CD4-positive, CD25-positive, alpha-beta regulatory T cell (primary cell): ENCODE results near the gene SYNPO2. TPM values are rescaled to one million over a fixed set of nuclear protein-coding genes. Genes with fewer than 3 reads are reported as not detected.
"Not testable (repeated sequence)": the region's sequence is repeated elsewhere in the genome, so short reads cannot be mapped to it uniquely, and the experiment has no call there.

Experiments used
- ATAC-seq, 2 donors: fragments of 150-1000 bp; cut with Tn5 transposase; one replicate each; pipeline ENCODE4 v1.10.0; 2021; ENCODE audit warnings: low read depth in 2 of 2, moderate number of reproducible peaks in 2 of 2, moderate library complexity in 1 of 2
- DNase-seq, 3 donors: peaks; one replicate each; pipeline versions ENCODE4 v3.0.0 to v3.0.0-alpha.2; 2012 to 2022; ENCODE audit warnings: mixed read lengths in 1 of 3
- H3K27ac ChIP-seq: one replicate; pipeline ENCODE4 v1.7.0; 2013; ENCODE audit warnings: mild to moderate bottlenecking, low read length; ENCODE audit not compliant: insufficient read depth, poor library complexity, severe bottlenecking
- H3K27me3 ChIP-seq: one replicate; pipeline ENCODE4 v1.7.0; 2013; ENCODE audit warnings: low read length; ENCODE audit not compliant: control insufficient read depth, insufficient read depth
- H3K36me3 ChIP-seq: one replicate; pipeline ENCODE4 v1.7.0; 2013; ENCODE audit warnings: mild to moderate bottlenecking, low read length, moderate library complexity; ENCODE audit not compliant: control insufficient read depth, insufficient read depth
- H3K4me1 ChIP-seq: 2 replicates; pipeline ENCODE4 v1.7.0; 2013; ENCODE audit warnings: mild to moderate bottlenecking, low read length; ENCODE audit not compliant: insufficient read depth, control insufficient read depth, poor library complexity, severe bottlenecking
- H3K4me3 ChIP-seq: one replicate; pipeline ENCODE4 v1.7.0; 2013; ENCODE audit warnings: low read depth, mild to moderate bottlenecking, low read length, moderate library complexity
- H3K9me3 ChIP-seq, 2 experiments: 1 replicate in 1 of 2; 2 replicates in 1 of 2; pipeline ENCODE4 v1.7.0; 2013; ENCODE audit warnings: low read length in 2 of 2, mild to moderate bottlenecking in 1 of 2, moderate library complexity in 1 of 2; ENCODE audit not compliant: control insufficient read depth in 2 of 2
- H3K27ac Mint-ChIP-seq, 3 donors: one replicate each; pipeline ENCODE4 v1.8.0; 2020 to 2022; ENCODE audit warnings: mild to moderate bottlenecking in 3 of 3, mixed read lengths in 3 of 3, moderate library complexity in 2 of 3
- H3K27me3 Mint-ChIP-seq: one replicate; pipeline ENCODE4 v1.8.0; 2022; ENCODE audit warnings: mild to moderate bottlenecking, mixed read lengths
- H3K36me3 Mint-ChIP-seq: one replicate; pipeline ENCODE4 v1.8.0; 2020; ENCODE audit warnings: mixed read lengths
- H3K4me1 Mint-ChIP-seq, 4 donors: one replicate each; pipeline ENCODE4 v1.8.0; 2020 to 2022; ENCODE audit warnings: mixed read lengths in 4 of 4, mild to moderate bottlenecking in 1 of 4
- H3K4me3 Mint-ChIP-seq, 4 donors: one replicate each; pipeline ENCODE4 v1.8.0; 2020 to 2022; ENCODE audit warnings: mild to moderate bottlenecking in 4 of 4, mixed read lengths in 4 of 4, moderate library complexity in 3 of 4
- H3K9me3 Mint-ChIP-seq, 7 donors: one replicate each; pipeline ENCODE4 v1.8.0; 2020 to 2022; ENCODE audit warnings: mixed read lengths in 7 of 7, mild to moderate bottlenecking in 3 of 7, moderate library complexity in 2 of 7
- polyA plus RNA-seq, 4 donors: library from polyadenylated mRNA; unstranded; fragments of 300-500 nt; fragmentation: Illumina TruSeq; gene quantifications; one replicate each; pipeline ENCODE4 v1.2.3, GENCODE V29; 2021
- total RNA-seq: library from RNA; stranded (reverse); gene quantifications from one replicate; pipeline ENCODE4 v1.2.3, GENCODE V29; 2022

Gene SYNPO2
- total and polyA plus RNA-seq, 5 donors from 2014 or later = 0.13 to 0.35 (median 0.25) TPM

DNA sequence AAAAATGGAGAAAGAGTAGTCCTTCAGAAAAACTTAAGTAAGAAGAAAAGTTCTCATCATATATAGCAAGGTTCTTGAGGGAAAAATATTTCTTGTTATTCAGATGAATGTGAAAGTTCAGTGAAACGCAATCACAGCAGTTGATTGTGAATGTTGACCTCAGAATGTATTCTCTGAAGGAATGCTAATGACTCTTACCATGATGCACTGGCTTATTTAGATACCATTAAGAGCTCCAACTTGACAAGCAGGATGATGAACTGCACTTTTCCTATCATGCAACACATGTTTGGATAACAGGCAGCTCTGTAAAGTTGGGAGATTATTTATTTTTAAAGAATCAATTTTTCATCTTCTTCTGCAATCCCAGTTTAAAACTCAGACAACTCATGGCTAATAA, 131.5 kb downstream of the SYNPO2 start:
- H3K4me1 Mint-ChIP-seq = no peaks in the 10 kb centered on the region
- H3K4me1 ChIP-seq = no peaks in the 10 kb centered on the region
- no peak overlapping the region for H3K4me3 ChIP-seq
- no peaks in the 10 kb centered on the region for H3K36me3 Mint-ChIP-seq
- no peaks in the 10 kb centered on the region for H3K9me3 ChIP-seq
- no peak overlapping the region for H3K27ac Mint-ChIP-seq
- no peak overlapping the region for H3K4me3 Mint-ChIP-seq
- H3K27me3 ChIP-seq = peaks cover 12% of the 10 kb centered on the region
- ATAC-seq (no peak), DNase-seq (no peak)
- H3K36me3 ChIP-seq = no peaks in the 10 kb centered on the region
- H3K27me3 Mint-ChIP-seq = peaks cover 19% of the 10 kb centered on the region
- peaks cover 0 to 5% (median 0%) of the 10 kb centered on the region in 7 donors for H3K9me3 Mint-ChIP-seq
- H3K27ac ChIP-seq = no peak overlapping the region

DNA sequence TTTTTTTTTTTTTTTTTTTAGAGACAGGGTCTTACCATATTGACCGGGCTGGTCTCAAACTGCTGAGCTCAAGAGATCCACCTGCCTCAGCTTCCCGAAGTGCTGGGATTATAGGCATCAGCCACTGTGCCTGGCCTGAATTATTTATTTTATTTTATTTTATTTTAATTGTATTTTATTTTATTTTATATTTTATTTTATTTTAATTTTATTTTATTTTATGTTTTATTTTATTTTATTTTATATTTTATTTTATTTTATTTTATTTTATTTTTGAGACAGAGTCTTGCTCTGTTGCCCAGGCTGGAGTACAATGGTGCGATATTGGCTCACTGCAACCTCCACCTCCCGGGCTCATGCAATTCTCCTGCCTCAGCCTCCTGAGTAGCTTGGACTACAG, 133.9 kb downstream of the SYNPO2 start:
- H3K4me1 Mint-ChIP-seq, H3K4me3 Mint-ChIP-seq, ATAC-seq, H3K36me3 Mint-ChIP-seq, H3K4me1 ChIP-seq, H3K27ac ChIP-seq, H3K4me3 ChIP-seq, H3K9me3 Mint-ChIP-seq, H3K9me3 ChIP-seq, DNase-seq, H3K27ac Mint-ChIP-seq, H3K36me3 ChIP-seq: not testable (repeated sequence)
- peaks cover 11% of the 10 kb centered on the region for H3K27me3 Mint-ChIP-seq
- peaks cover 12% of the 10 kb centered on the region for H3K27me3 ChIP-seq

DNA sequence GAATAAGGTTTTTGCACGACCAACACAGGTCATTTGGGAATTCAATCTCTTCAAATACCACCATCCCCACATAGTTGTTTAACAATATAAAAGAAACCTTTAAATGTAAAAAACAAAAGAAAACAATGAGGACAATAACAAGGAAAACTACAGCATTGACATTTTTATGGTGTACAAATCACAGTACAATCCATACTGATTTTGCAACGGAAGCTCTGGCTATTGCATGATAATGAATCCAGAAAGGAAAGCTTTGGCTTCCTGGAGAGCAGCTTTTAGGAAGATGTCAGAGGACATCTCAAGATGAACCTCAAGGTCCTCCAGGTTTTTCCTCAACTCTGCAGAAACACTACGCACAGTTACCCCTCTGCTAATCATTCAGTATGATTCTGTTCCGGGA, 135.4 kb downstream of the SYNPO2 start:
- Mint-ChIP-seq H3K4me1 (no peaks in the 10 kb centered on the region), H3K36me3 (no peaks in the 10 kb centered on the region), H3K4me3 (no peak overlapping the region), H3K27me3 (peaks cover 5% of the 10 kb centered on the region), H3K9me3 (no peaks in the 10 kb centered on the region), H3K27ac (no peak overlapping the region)
- no peak for DNase-seq
- no peak for ATAC-seq
- H3K4me1 ChIP-seq = no peaks in the 10 kb centered on the region
- no peaks in the 10 kb centered on the region for H3K36me3 ChIP-seq
- H3K27me3 ChIP-seq = peaks cover 8% of the 10 kb centered on the region
- no peaks in the 10 kb centered on the region for H3K9me3 ChIP-seq
- no peak overlapping the region for H3K27ac ChIP-seq
- H3K4me3 ChIP-seq = no peak overlapping the region

DNA sequence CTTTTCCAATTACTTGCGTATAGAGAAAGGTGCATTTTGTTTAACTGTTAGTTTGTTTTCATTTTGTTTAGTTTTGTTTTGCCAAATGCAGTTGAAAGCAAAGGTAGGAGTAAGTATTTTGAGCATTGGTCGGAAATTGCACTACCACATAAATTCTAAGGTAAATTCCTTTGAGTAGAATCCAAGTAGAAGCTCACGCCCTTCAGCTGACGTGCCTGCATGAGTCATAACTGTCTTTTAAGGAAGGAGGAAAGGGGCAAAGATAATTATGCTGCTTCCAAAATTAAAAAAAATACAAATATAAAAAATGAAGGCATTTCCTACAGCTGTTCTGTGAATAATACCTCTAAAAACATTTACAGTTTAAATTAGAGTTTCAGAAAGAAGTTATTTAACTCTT, 136.8 kb downstream of the SYNPO2 start:
- no peak overlapping the region for H3K4me3 ChIP-seq
- no peak overlapping the region for H3K27ac ChIP-seq
- DNase-seq (no peak), ATAC-seq (no peak)
- peaks cover 5% of the 10 kb centered on the region for H3K27me3 Mint-ChIP-seq
- H3K4me3 Mint-ChIP-seq = no peak overlapping the region
- no peaks in the 10 kb centered on the region for H3K4me1 Mint-ChIP-seq
- no peaks in the 10 kb centered on the region for H3K36me3 ChIP-seq
- H3K9me3 ChIP-seq = no peaks in the 10 kb centered on the region
- no peaks in the 10 kb centered on the region for H3K9me3 Mint-ChIP-seq
- no peak overlapping the region for H3K27ac Mint-ChIP-seq
- no peaks in the 10 kb centered on the region for H3K36me3 Mint-ChIP-seq
- H3K27me3 ChIP-seq = peaks cover 6% of the 10 kb centered on the region
- H3K4me1 ChIP-seq = no peaks in the 10 kb centered on the region

DNA sequence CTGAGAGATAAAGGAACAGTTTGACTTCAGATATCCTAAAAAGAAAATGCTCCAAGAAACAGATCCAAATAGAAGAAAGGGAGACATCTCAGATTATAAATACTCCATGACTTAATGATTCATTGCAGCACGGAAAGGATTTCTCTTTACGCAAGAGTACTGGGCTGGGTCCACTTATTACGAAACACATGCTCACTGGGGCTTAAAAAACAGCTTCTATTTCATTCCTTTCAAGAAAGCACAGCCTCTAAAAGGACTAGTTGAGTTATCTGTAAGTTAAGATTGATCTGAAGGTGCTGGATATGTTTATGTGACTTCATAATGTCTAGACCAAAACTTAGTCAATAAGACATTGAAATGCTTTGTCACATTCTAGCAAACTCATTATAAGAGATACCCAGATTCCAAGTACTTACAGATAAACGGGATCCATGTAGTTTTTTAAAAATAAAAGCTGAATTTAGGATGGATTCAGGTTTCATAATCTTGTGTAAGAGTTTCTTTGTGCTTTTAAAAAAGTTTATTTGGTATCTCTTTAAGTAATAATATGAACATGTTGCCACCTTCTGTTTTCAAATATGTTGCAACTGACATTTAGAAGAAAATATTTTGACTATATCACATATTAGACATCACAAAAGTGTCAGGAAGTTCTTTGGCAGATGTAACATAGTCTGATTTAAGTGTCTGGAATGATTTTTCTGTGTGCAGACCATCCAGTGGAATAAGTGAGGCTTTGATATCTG, 137.4 kb downstream of the SYNPO2 start:
- H3K27me3 Mint-ChIP-seq = peaks cover 5% of the 10 kb centered on the region
- no peak overlapping the region for H3K27ac Mint-ChIP-seq
- Histone ChIP-seq H3K36me3 (no peaks in the 10 kb centered on the region), H3K4me3 (no peak overlapping the region), H3K4me1 (no peaks in the 10 kb centered on the region), H3K27me3 (peaks cover 6% of the 10 kb centered on the region), H3K27ac (no peak overlapping the region), H3K9me3 (no peaks in the 10 kb centered on the region)
- H3K4me3 Mint-ChIP-seq = no peak overlapping the region
- H3K4me1 Mint-ChIP-seq = no peaks in the 10 kb centered on the region
- no peaks in the 10 kb centered on the region for H3K9me3 Mint-ChIP-seq
- H3K36me3 Mint-ChIP-seq = no peaks in the 10 kb centered on the region
- no peak for DNase-seq
- ATAC-seq = no peak

DNA sequence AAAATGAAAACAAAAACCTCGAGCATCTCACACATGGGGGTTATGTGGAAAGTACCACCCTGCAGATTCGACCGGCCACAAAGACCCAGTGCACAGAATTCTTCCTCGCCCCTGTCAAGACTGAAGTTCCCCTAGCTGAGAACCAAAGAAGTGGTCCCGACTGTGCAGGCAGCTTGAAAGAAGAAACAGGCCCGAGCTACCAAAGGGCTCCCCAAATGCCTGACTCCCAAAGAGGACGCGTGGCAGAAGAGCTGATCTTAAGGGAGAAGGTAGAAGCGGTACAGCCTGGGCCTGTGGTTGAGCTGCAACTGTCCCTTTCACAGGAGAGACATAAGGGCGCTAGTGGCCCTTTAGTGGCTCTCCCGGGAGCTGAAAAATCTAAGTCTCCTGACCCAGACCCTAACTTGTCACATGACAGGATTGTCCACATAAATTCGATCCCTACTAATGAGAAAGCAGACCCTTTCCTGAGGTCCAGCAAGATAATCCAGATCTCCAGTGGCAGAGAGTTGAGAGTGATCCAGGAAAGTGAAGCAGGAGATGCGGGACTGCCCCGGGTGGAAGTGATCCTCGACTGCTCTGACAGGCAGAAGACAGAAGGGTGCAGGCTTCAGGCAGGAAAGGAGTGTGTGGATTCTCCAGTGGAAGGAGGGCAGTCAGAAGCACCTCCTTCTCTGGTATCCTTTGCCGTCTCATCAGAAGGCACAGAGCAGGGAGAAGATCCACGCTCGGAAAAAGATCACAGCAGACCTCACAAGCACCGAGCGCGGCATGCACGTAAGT, 138.2 kb downstream of the SYNPO2 start:
- Mint-ChIP-seq H3K4me1 (no peaks in the 10 kb centered on the region), H3K4me3 (no peak overlapping the region), H3K27me3 (peaks cover 5% of the 10 kb centered on the region), H3K9me3 (no peaks in the 10 kb centered on the region), H3K27ac (no peak overlapping the region), H3K36me3 (no peaks in the 10 kb centered on the region)
- Histone ChIP-seq H3K27ac (no peak overlapping the region), H3K36me3 (no peaks in the 10 kb centered on the region), H3K4me1 (no peaks in the 10 kb centered on the region), H3K4me3 (no peak overlapping the region), H3K9me3 (no peaks in the 10 kb centered on the region), H3K27me3 (peaks cover 2% of the 10 kb centered on the region)
- no peak for ATAC-seq
- DNase-seq = no peak

DNA sequence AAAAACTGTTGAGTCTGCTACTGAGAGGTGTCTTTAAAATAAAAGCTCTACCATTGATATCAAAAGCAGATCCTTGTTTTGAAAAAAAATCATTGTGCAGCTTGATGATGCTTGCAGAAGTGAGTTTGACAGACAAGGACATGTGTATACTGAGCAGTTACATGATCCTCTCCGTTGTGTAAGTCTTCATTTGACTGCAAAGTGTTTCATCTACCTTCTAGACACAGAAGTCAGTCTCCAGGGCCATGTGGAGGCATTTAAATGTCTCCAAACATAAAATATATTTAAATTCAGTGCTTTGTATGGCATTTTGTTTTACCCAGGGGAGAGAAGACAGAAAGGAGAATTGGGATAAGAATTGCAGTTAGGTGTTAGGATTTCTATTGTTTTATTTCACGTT, 139.2 kb downstream of the SYNPO2 start:
- Histone ChIP-seq H3K27ac (no peak overlapping the region), H3K9me3 (no peaks in the 10 kb centered on the region), H3K4me3 (no peak overlapping the region), H3K27me3 (peaks cover 2% of the 10 kb centered on the region), H3K4me1 (no peaks in the 10 kb centered on the region), H3K36me3 (no peaks in the 10 kb centered on the region)
- no peaks in the 10 kb centered on the region for H3K4me1 Mint-ChIP-seq
- no peak for ATAC-seq
- H3K9me3 Mint-ChIP-seq = no peaks in the 10 kb centered on the region
- no peak overlapping the region for H3K27ac Mint-ChIP-seq
- peaks cover 5% of the 10 kb centered on the region for H3K27me3 Mint-ChIP-seq
- no peaks in the 10 kb centered on the region for H3K36me3 Mint-ChIP-seq
- no peak overlapping the region for H3K4me3 Mint-ChIP-seq
- DNase-seq = no peak

DNA sequence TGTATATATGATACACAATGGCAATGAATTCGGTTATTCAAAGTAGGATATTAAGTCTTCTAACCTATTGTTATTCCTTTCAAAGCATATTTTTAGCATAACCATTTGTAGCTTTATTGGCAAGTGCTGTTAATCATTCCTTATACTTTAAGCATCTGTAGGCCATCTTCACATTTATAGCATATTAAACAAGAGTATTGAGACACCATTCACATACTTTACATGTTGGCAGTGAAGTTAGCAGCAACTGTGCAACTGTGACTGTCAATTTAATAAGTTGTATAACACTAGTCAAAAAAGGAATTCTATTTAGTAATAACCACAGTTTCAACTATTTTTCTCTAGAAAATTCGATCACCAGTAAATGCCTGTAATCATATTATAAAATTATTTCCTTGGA, 139.6 kb downstream of the SYNPO2 start:
- Mint-ChIP-seq H3K4me3 (no peak overlapping the region), H3K27ac (no peak overlapping the region), H3K4me1 (no peaks in the 10 kb centered on the region), H3K27me3 (peaks cover 5% of the 10 kb centered on the region), H3K9me3 (no peaks in the 10 kb centered on the region), H3K36me3 (no peaks in the 10 kb centered on the region)
- no peaks in the 10 kb centered on the region for H3K9me3 ChIP-seq
- no peak for ATAC-seq
- DNase-seq = no peak
- no peak overlapping the region for H3K27ac ChIP-seq
- no peaks in the 10 kb centered on the region for H3K36me3 ChIP-seq
- H3K27me3 ChIP-seq = peaks cover 2% of the 10 kb centered on the region
- H3K4me3 ChIP-seq = no peak overlapping the region
- no peaks in the 10 kb centered on the region for H3K4me1 ChIP-seq
